Right renal pelvis (tissue), 4 donors: ENCODE data around the gene GMFB. TPM values are rescaled to one million over a fixed set of nuclear protein-coding genes. Genes with fewer than 3 reads are reported as not detected.

ENCODE experiments used
- DNase-seq, 4 donors: peaks; one replicate each; pipeline ENCODE4 v3.0.0-alpha.2; 2013; ENCODE audit warnings: low read depth in 4 of 4, low spot score in 3 of 4, missing footprints in 1 of 4
- polyA plus RNA-seq, 4 donors: library from polyadenylated mRNA; unstranded; fragments of 120-200 nt; gene quantifications; one replicate each; pipeline ENCODE4 v1.2.1, GENCODE V29; 2013; ENCODE audit not compliant: insufficient read length in 4 of 4

The GMFB gene
- polyA plus RNA-seq: 100 to 1,000 TPM in 3 of 4 donors, 10 to 100 TPM in 1; 91.9 to 113 (median 106) TPM

GRCh38 chr14:54488646-54489317 lies at the start of gene GMFB:
GMFB (minus strand) TSS chr14:54488980; CDS start chr14:54488927, 53 bp downstream.
- DNase-seq: peak; percentile 78 to 87 (median 80)

GRCh38 chr14:54538055-54538454 lies 49.3 kb upstream of the GMFB start:
- no peak for DNase-seq

GRCh38 chr14:54537651-54538050 lies 48.9 kb upstream of the GMFB start:
- no peak for DNase-seq

- no peak for DNase-seq
Measured at GRCh38 chr14:54535646-54536045, 46.9 kb upstream of the GMFB start.

- no peak for DNase-seq
Measured at GRCh38 chr14:54535126-54535525, 46.3 kb upstream of the GMFB start.

GRCh38 chr14:54533100-54533499 lies 44.3 kb upstream of the GMFB start:
- DNase-seq: no peak

- no peak for DNase-seq
Measured at GRCh38 chr14:54532111-54533012, 43.6 kb upstream of the GMFB start.

GRCh38 chr14:54529811-54530210 lies 41.0 kb upstream of the GMFB start:
- DNase-seq: no peak

GRCh38 chr14:54528973-54529372 lies 40.2 kb upstream of the GMFB start:
- DNase-seq: no peak

- no peak for DNase-seq
Measured at GRCh38 chr14:54524410-54524809, 35.6 kb upstream of the GMFB start.

GRCh38 chr14:54516709-54517108 lies 27.9 kb upstream of the GMFB start:
- DNase-seq: no peak

- no peak for DNase-seq
Measured at GRCh38 chr14:54515670-54516069, 26.9 kb upstream of the GMFB start.

- no peak for DNase-seq
Measured at GRCh38 chr14:54512393-54512792, 23.6 kb upstream of the GMFB start.

- DNase-seq: peak; percentile 95 to 98 (median 96)
Measured at GRCh38 chr14:54509546-54510501, 21.0 kb upstream of the GMFB start, which contains the start of gene CGRRF1. CGRRF1 (plus strand) TSS chr14:54509906; CDS start chr14:54509960, 54 bp downstream.

GRCh38 chr14:54503486-54503885 lies 14.7 kb upstream of the GMFB start:
- DNase-seq: no peak

- DNase-seq: no peak
Measured at GRCh38 chr14:54502602-54503001, 13.8 kb upstream of the GMFB start.

- no peak for DNase-seq
Measured at GRCh38 chr14:54501480-54501879, 12.7 kb upstream of the GMFB start.

- DNase-seq: no peak
Measured at GRCh38 chr14:54500744-54501143, 12.0 kb upstream of the GMFB start.

- no peak for DNase-seq
Measured at GRCh38 chr14:54498579-54498978, 9.8 kb upstream of the GMFB start.

GRCh38 chr14:54498095-54498531 lies 9.3 kb upstream of the GMFB start:
- DNase-seq: no peak
